Parathyroid adenoma (tissue), 2 donors: Measurements from ENCODE around the gene FKBP14.

Experiments
- H2AFZ ChIP-seq: fragments of 300-600 bp; sonication (generic); one replicate; pipeline ENCODE4 v1.7.0; 2017; ENCODE audit warnings: antibody characterized with exemption, mild to moderate bottlenecking
- H3K27ac ChIP-seq: fragments of 300-600 bp; sonication (generic); one replicate; pipeline ENCODE4 v1.7.0; 2017
- H3K27me3 ChIP-seq: fragments of 300-600 bp; sonication (generic); one replicate; pipeline ENCODE4 v1.7.0; 2017; ENCODE audit warnings: low read length; ENCODE audit not compliant: control insufficient read depth, insufficient read depth
- H3K36me3 ChIP-seq: fragments of 300-600 bp; sonication (generic); one replicate; pipeline ENCODE4 v1.7.0; 2017; ENCODE audit warnings: low read length; ENCODE audit not compliant: control insufficient read depth, insufficient read depth
- H3K4me1 ChIP-seq: fragments of 300-600 bp; sonication (generic); one replicate; pipeline ENCODE4 v1.7.0; 2017; ENCODE audit warnings: control low read depth
- H3K4me2 ChIP-seq: fragments of 300-600 bp; sonication (generic); one replicate; pipeline ENCODE4 v1.7.0; 2017; ENCODE audit warnings: low read length
- H3K4me3 ChIP-seq: fragments of 300-600 bp; sonication (generic); one replicate; pipeline ENCODE4 v1.7.0; 2017; ENCODE audit warnings: low read depth, low read length
- H3K79me2 ChIP-seq: fragments of 300-600 bp; sonication (generic); one replicate; pipeline ENCODE4 v1.7.0; 2017; ENCODE audit warnings: control low read depth
- H3K9ac ChIP-seq: fragments of 300-600 bp; sonication (generic); one replicate; pipeline ENCODE4 v1.7.0; 2017; ENCODE audit warnings: mild to moderate bottlenecking
- H3K9me3 ChIP-seq: fragments of 300-600 bp; sonication (generic); one replicate; pipeline ENCODE4 v1.7.0; 2017; ENCODE audit warnings: low read length; ENCODE audit not compliant: control insufficient read depth
- TF ChIP-seq, protein P1 (sequence below): fragments of 300-600 bp; sonication (generic); IDR thresholded peaks from one replicate; pipeline ENCODE4 v1.7.0; 2017; ENCODE audit warnings: antibody characterized with exemption, mild to moderate bottlenecking
- donor health status: primary hyperparathyroidism.

The FKBP14 gene

DNA sequence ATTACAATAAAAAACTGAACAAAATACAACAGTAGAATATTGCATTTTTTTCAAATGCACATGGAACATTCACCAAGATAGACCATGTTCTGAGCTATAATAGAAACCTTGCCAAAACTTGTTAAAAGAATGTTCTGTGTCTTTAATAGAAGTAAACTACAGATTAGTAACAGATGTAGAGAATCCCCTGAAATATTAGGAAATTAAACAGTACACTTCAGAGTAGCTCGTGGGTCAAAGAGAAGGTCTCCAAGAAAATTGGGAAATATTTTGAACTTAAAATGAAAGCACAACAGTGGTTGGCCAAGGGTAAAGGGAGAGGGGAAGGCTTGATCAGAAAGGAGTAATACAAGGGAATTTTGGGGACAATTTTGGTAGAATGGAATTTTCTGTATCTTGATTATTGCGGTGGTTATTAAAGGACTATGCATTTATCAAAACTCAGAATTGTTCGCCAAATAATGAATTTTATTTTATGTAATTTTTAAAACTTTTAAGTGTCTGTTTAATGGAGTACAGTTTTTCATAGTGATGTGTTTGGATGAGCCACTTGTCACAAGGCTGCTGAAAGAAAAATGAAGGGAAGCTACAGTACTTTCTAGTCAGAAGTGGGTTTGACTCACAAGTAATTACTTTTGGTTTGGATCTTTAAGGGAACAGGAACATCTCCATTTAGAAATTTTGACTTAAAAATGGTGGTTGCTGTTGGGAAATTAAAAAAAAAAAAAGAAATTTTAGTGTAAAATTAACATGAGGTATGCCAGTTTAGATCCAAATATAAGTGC is 11.9 kb upstream of the FKBP14 start:
- H3K4me1 ChIP-seq: no peaks in the 10 kb centered on the region
- H3K36me3 ChIP-seq: no peaks in the 10 kb centered on the region

DNA sequence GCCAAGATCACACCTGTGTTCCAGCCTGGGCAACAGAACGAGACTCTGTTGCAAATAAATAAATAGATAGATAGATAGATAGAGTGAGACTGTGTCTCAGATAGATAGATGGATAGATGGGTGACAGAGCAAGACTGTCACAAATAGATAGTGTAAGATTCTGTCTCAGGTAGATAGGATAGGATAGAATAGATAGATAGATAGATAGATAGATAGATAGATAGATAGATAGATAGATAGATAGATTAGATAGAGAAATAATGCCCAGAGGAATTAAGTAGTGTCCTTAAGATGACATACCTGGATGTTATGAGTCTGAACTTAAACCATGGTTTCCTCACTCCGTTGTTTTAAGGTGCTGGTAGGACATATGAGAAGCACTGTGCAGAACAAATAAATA is 9.7 kb upstream of the FKBP14 start:
- no peak overlapping the region for H3K4me3 ChIP-seq
- TF ChIP-seq, protein P1, sequence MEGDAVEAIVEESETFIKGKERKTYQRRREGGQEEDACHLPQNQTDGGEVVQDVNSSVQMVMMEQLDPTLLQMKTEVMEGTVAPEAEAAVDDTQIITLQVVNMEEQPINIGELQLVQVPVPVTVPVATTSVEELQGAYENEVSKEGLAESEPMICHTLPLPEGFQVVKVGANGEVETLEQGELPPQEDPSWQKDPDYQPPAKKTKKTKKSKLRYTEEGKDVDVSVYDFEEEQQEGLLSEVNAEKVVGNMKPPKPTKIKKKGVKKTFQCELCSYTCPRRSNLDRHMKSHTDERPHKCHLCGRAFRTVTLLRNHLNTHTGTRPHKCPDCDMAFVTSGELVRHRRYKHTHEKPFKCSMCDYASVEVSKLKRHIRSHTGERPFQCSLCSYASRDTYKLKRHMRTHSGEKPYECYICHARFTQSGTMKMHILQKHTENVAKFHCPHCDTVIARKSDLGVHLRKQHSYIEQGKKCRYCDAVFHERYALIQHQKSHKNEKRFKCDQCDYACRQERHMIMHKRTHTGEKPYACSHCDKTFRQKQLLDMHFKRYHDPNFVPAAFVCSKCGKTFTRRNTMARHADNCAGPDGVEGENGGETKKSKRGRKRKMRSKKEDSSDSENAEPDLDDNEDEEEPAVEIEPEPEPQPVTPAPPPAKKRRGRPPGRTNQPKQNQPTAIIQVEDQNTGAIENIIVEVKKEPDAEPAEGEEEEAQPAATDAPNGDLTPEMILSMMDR: no peak
- no peaks in the 10 kb centered on the region for H3K4me1 ChIP-seq
- H3K27ac ChIP-seq: no peak overlapping the region
- H3K9ac ChIP-seq: no peak overlapping the region
- H3K79me2 ChIP-seq: peaks cover 24% of the 10 kb centered on the region
- H2AFZ ChIP-seq: no peak overlapping the region
- no peaks in the 10 kb centered on the region for H3K36me3 ChIP-seq
- no peaks in the 10 kb centered on the region for H3K27me3 ChIP-seq
- no peaks in the 10 kb centered on the region for H3K9me3 ChIP-seq
- no peak overlapping the region for H3K4me2 ChIP-seq

More for the DNA sequence above, 11.9 kb upstream of the FKBP14 start:
- H2AFZ ChIP-seq: no peak overlapping the region
- no peak overlapping the region for H3K9ac ChIP-seq
- TF ChIP-seq, protein P1: no peak
- peaks cover 24% of the 10 kb centered on the region for H3K79me2 ChIP-seq
- H3K4me3 ChIP-seq: no peak overlapping the region
- no peaks in the 10 kb centered on the region for H3K9me3 ChIP-seq
- no peak overlapping the region for H3K4me2 ChIP-seq
- H3K27ac ChIP-seq: no peak overlapping the region
- H3K27me3 ChIP-seq: no peaks in the 10 kb centered on the region

DNA sequence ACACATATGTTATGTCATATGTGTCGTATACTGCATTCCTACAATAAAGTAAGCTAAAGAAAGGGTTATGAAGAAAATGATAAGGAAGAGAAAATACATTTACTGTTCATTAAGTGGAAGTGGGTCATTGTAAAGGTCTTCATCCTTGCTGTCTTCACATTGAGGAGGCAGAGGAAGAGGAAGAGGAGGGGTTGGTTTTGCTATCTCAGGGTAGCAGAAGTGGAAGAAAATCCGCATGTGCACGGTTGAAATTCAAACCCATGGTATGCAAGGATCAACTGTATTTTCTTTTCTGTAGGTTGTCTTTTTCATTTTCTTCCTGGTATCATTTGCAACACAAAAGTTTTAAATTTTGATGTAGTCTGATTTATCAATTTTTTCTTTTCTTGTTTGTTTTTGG is 8.0 kb upstream of the FKBP14 start:
- Histone ChIP-seq H3K36me3 (no peaks in the 10 kb centered on the region), H3K4me2 (no peak overlapping the region), H3K4me1 (no peaks in the 10 kb centered on the region), H3K27ac (no peak overlapping the region), H3K27me3 (no peaks in the 10 kb centered on the region), H3K9me3 (no peaks in the 10 kb centered on the region), H2AFZ (no peak overlapping the region), H3K9ac (no peak overlapping the region), H3K79me2 (peaks cover 28% of the 10 kb centered on the region), H3K4me3 (no peak overlapping the region)
- TF ChIP-seq, protein P1: no peak

DNA sequence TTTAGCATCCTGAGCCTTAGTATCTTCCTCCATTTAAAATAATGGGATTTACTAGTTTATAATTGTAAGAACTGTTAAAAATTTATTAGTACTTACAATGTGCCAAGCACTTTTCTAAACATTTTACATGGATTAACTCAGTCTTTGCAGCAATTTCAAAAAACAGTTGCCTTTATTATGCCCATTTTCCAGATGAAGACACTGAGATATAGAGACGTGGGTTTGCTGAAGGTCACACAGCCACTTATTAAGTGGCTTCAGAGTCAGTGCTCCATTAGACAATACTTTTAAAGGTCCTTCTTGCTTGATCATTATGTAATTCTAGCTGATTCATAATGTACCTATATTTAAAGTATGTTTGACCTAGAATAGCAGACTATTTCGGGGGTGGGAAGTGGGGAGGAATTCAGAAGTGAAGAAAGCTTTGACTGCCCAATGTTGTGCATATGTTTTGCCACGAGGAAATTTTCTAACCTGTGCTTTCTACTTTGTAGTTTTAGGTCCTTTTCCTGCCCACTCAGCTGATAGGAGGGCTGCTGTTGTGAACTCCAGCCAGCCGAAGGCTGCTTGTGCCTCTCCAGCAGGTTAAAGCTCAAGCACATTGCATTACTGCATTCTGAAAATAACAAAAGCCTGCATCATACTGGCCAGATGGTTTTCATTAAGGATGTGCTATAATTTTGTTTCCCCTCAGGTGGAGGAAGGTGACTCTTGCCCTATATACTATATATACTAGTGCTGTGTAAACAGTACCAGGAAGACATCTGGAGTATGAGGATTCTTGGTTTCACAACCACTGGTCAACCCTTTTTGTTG is 6.0 kb upstream of the FKBP14 start:
- H3K36me3 ChIP-seq: no peaks in the 10 kb centered on the region
- H3K4me2 ChIP-seq: no peak overlapping the region
- no peaks in the 10 kb centered on the region for H3K4me1 ChIP-seq
- H3K4me3 ChIP-seq: no peak overlapping the region
- H3K27me3 ChIP-seq: no peaks in the 10 kb centered on the region
- H2AFZ ChIP-seq: no peak overlapping the region
- TF ChIP-seq, protein P1: no peak
- no peaks in the 10 kb centered on the region for H3K9me3 ChIP-seq
- no peak overlapping the region for H3K9ac ChIP-seq
- H3K79me2 ChIP-seq: peaks cover 26% of the 10 kb centered on the region
- H3K27ac ChIP-seq: no peak overlapping the region
